AG09309 (cell line): ENCODE results near the gene MARK3.

ENCODE experiments used
- DNase-seq: peaks from one replicate; pipeline ENCODE4 v3.0.0-alpha.2; 2010; ENCODE audit warnings: low read depth
- H3K4me3 ChIP-seq: 2 replicates; pipeline ENCODE4 v1.5.1; 2011; ENCODE audit warnings: mild to moderate bottlenecking, low read depth, low read length, moderate library complexity; ENCODE audit not compliant: control insufficient read depth
- CTCF ChIP-seq: IDR thresholded peaks from 2 replicates; pipeline ENCODE4 v1.5.1; 2011; ENCODE audit warnings: mild to moderate bottlenecking, low read depth, low read length, inconsistent platforms; ENCODE audit not compliant: insufficient read depth, control insufficient read depth; ENCODE audit errors: missing control alignments

Gene MARK3

GRCh38 chr14:103528587-103529382, 143.6 kb downstream of the MARK3 start, which contains the start of gene TRMT61A:
TRMT61A (plus strand) TSS chr14:103529196; CDS start chr14:103529979, 783 bp downstream.
- peak; percentile 62 for DNase-seq
- no peak for TF ChIP-seq CTCF
- H3K4me3 ChIP-seq = peak within 1 kb of the TSS; percentile 92

GRCh38 chr14:103529383-103530365, 144.5 kb downstream of the MARK3 start:
- no peak for TF ChIP-seq CTCF
- no peak for DNase-seq
- H3K4me3 ChIP-seq = peak overlapping the region; percentile 92

GRCh38 chr14:103530390-103530789, 145.2 kb downstream of the MARK3 start:
- no peak for DNase-seq
- TF ChIP-seq CTCF = no peak
- H3K4me3 ChIP-seq = peak overlapping the region; percentile 92

- no peak for TF ChIP-seq CTCF
- no peak for DNase-seq
- H3K4me3 ChIP-seq = no peak overlapping the region
Observed at GRCh38 chr14:103530831-103531230, 145.6 kb downstream of the MARK3 start.

- no peak for DNase-seq
- no peak overlapping the region for H3K4me3 ChIP-seq
- no peak for TF ChIP-seq CTCF
Observed at GRCh38 chr14:103531421-103532215, 146.4 kb downstream of the MARK3 start.
